ENCODE results near the gene ASTN2.

ASTN2 gene

DNA sequence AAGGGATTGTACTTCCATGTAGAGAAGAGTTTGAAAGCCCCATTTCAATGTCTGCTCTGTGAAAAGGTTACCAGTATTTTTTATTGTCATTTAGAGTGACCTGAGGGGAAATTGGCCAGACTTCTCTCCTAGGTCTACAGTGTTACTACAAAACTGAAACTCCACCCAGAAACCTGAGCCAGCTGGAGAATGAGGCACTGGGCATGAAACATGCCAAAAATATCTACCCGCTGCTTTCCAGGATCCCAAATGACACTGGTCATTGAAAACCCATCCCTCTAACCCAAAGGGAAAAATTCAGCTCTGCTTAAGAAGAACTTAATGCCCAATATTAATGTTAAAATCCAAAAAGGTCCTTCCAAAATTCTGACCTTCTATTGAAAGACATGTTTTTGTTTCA is 826.9 kb downstream of the ASTN2 start:
- TF ChIP-seq FOXP2 (optimal IDR thresholded peaks at IDR 0.05; ENCODE audit: borderline replicate concordance, extremely low read depth, extremely low read length, insufficient read depth), result no peak
- no peak for TF ChIP-seq TAF1 (IDR thresholded peaks at IDR 0.05; ENCODE audit: borderline replicate concordance, insufficient read depth, low read length)
- TF ChIP-seq SIN3A (IDR thresholded peaks at IDR 0.05; ENCODE audit: borderline replicate concordance, insufficient read depth, low read length), result no peak
- no peak for TF ChIP-seq POLR2AphosphoS5 (IDR thresholded peaks at IDR 0.05; ENCODE audit: low read depth, low read length)
- TF ChIP-seq, protein P1, sequence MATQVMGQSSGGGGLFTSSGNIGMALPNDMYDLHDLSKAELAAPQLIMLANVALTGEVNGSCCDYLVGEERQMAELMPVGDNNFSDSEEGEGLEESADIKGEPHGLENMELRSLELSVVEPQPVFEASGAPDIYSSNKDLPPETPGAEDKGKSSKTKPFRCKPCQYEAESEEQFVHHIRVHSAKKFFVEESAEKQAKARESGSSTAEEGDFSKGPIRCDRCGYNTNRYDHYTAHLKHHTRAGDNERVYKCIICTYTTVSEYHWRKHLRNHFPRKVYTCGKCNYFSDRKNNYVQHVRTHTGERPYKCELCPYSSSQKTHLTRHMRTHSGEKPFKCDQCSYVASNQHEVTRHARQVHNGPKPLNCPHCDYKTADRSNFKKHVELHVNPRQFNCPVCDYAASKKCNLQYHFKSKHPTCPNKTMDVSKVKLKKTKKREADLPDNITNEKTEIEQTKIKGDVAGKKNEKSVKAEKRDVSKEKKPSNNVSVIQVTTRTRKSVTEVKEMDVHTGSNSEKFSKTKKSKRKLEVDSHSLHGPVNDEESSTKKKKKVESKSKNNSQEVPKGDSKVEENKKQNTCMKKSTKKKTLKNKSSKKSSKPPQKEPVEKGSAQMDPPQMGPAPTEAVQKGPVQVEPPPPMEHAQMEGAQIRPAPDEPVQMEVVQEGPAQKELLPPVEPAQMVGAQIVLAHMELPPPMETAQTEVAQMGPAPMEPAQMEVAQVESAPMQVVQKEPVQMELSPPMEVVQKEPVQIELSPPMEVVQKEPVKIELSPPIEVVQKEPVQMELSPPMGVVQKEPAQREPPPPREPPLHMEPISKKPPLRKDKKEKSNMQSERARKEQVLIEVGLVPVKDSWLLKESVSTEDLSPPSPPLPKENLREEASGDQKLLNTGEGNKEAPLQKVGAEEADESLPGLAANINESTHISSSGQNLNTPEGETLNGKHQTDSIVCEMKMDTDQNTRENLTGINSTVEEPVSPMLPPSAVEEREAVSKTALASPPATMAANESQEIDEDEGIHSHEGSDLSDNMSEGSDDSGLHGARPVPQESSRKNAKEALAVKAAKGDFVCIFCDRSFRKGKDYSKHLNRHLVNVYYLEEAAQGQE (IDR thresholded peaks at IDR 0.05; ENCODE audit: insufficient read depth in 1 of 2, low read depth in 2 of 2, low read length in 2 of 2), result no peak

DNA sequence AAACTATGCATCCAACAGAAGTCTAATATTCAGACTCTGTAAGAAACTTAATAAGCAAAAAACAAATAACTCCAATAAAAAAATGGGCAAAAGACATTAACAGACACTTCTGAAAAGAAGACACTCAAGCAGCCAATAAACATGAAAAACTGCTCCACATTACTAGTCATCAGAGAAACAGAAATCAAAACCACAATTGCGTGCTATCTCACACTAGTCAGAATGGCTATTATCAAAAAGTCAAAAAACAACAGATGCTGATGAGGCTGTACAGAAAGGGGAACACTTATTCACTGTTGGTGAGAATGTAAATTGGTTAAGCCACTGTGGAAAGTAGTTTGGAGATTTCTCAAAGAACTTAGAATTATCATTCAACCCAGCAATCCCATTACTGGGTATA is 829.0 kb downstream of the ASTN2 start:
- TF ChIP-seq TAF1 (IDR thresholded peaks at IDR 0.05; ENCODE audit: borderline replicate concordance, insufficient read depth, low read length) (no peak), POLR2AphosphoS5 (IDR thresholded peaks at IDR 0.05; ENCODE audit: low read depth, low read length) (no peak), SIN3A (IDR thresholded peaks at IDR 0.05; ENCODE audit: borderline replicate concordance, insufficient read depth, low read length) (no peak), FOXP2 (optimal IDR thresholded peaks at IDR 0.05; ENCODE audit: borderline replicate concordance, extremely low read depth, extremely low read length, insufficient read depth) (no peak)
- TF ChIP-seq, protein P1 (IDR thresholded peaks at IDR 0.05; ENCODE audit: insufficient read depth in 1 of 2, low read depth in 2 of 2, low read length in 2 of 2), result no peak

DNA sequence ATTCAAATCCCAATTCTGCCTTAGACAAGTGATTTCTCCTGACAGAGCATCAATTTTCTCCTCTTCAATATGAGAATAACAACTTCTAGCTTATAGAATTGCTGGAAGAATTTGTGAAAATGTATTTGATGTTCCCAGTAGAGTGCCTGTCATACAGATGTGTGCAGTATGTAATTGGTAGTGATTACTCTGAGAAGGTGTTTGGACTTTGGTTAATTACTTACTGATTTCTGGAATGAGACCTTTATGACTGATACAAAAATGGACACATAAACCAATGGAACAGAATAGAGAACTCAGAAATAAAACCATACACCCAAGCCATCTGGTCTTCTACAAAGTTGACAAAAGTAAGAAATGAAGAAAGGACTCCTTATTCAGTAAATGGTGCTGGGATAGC is 829.7 kb downstream of the ASTN2 start:
- TF ChIP-seq SIN3A (IDR thresholded peaks at IDR 0.05; ENCODE audit: borderline replicate concordance, insufficient read depth, low read length) (no peak), POLR2AphosphoS5 (IDR thresholded peaks at IDR 0.05; ENCODE audit: low read depth, low read length) (no peak), TAF1 (IDR thresholded peaks at IDR 0.05; ENCODE audit: borderline replicate concordance, insufficient read depth, low read length) (no peak)
- TF ChIP-seq, protein P1 (IDR thresholded peaks at IDR 0.05; ENCODE audit: insufficient read depth in 1 of 2, low read depth in 2 of 2, low read length in 2 of 2), result no peak

DNA sequence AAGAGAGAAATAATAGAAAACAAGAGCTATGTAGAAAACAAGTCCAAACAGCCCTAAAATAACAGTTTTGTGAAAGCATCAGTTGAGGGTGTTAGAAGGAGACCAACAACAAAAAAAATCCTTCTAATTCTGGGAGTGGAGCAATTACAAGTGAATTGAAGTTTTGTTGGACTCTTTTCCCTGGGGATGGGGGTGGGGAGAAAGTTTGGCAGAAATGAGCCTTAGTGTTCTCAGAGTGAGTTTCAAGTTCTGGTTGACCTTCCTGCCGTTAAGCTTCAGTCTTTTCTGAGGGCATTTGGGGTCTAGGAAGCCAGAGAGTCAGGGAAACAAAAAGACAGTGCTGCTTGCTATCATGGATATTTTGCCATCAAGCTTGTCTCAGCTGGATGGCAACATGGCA is 834.0 kb downstream of the ASTN2 start:
- TF ChIP-seq POLR2AphosphoS5 (IDR thresholded peaks at IDR 0.05; ENCODE audit: low read depth, low read length), result no peak
- TF ChIP-seq, protein P1 (IDR thresholded peaks at IDR 0.05; ENCODE audit: insufficient read depth in 1 of 2, low read depth in 2 of 2, low read length in 2 of 2), result no peak
- no peak for TF ChIP-seq FOXP2 (optimal IDR thresholded peaks at IDR 0.05; ENCODE audit: borderline replicate concordance, extremely low read depth, extremely low read length, insufficient read depth)
- no peak for TF ChIP-seq TAF1 (IDR thresholded peaks at IDR 0.05; ENCODE audit: borderline replicate concordance, insufficient read depth, low read length)
- TF ChIP-seq SIN3A (IDR thresholded peaks at IDR 0.05; ENCODE audit: borderline replicate concordance, insufficient read depth, low read length), result no peak

DNA sequence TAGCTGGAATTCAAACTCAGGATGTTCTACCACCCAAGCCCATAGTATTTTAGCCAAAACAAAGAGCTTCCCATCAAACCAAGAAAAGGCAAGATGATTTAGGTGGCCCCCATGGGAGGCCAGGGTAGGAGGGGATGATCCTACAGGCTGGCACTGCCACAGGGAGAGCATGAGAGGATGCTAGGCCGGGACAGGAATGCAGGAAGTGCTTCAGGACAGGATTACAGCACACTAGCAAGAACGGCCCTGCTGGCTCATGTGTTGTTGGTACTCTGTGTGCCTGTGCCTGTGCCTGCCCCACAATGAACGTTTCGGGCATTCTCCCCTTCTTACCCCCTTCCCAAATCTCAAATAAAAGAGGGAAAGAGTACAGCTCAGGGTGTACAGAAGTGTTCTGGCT is 838.5 kb downstream of the ASTN2 start:
- TF ChIP-seq TAF1 (IDR thresholded peaks at IDR 0.05; ENCODE audit: borderline replicate concordance, insufficient read depth, low read length), result no peak
- TF ChIP-seq, protein P1 (IDR thresholded peaks at IDR 0.05; ENCODE audit: insufficient read depth in 1 of 2, low read depth in 2 of 2, low read length in 2 of 2), result no peak
- TF ChIP-seq POLR2AphosphoS5 (IDR thresholded peaks at IDR 0.05; ENCODE audit: low read depth, low read length), result no peak

Data from PFSK-1 (cell line).